WTC11 (cell line): ENCODE measurements around the gene PRR5L. TPM values are rescaled to one million over a fixed set of nuclear protein-coding genes. Genes with fewer than 3 reads are reported as not detected.
"Not testable (repeated sequence)": the region's sequence is repeated elsewhere in the genome, so short reads cannot be mapped to it uniquely, and the experiment has no call there.

Source experiments
- ATAC-seq: fragments of 200-7000 bp; cut with Tn5 transposase; 2 replicates; pipeline ENCODE4 v1.10.0; 2021; ENCODE audit warnings: mild to moderate bottlenecking, moderate library complexity
- CTCF ChIA-PET: fragments of 300-600 bp; sonication (Branson Sonifier 250); formaldehyde crosslinking; loops from one replicate; lab custom pipeline; 2021; ENCODE audit warnings: antibody characterized with exemption; lab: Charles Lee
- POLR2A ChIA-PET: fragments of 350-600 bp; sonication (Branson Sonifier 250); formaldehyde crosslinking; loops from one replicate; lab custom pipeline; 2021; ENCODE audit warnings: antibody characterized with exemption; lab: Charles Lee
- DNase-seq: peaks from one replicate; pipeline ENCODE4 v3.0.0; 2021; ENCODE audit warnings: low spot score
- H3K27ac Mint-ChIP-seq: 2 replicates; pipeline ENCODE4 v1.8.0; 2021; ENCODE audit warnings: mixed read lengths
- H3K27me3 Mint-ChIP-seq: 2 replicates; pipeline ENCODE4 v1.8.0; 2021; ENCODE audit warnings: low read depth, mild to moderate bottlenecking, moderate library complexity, mixed read lengths
- H3K36me3 Mint-ChIP-seq: 2 replicates; pipeline ENCODE4 v1.8.0; 2021; ENCODE audit warnings: mixed read lengths
- H3K4me1 Mint-ChIP-seq: 2 replicates; pipeline ENCODE4 v1.8.0; 2022; ENCODE audit warnings: mixed read lengths
- H3K4me3 Mint-ChIP-seq: 2 replicates; pipeline ENCODE4 v1.8.0; 2021; ENCODE audit warnings: mild to moderate bottlenecking, moderate library complexity, mixed read lengths
- H3K9me3 Mint-ChIP-seq: 2 replicates; pipeline ENCODE4 v1.8.0; 2021; ENCODE audit warnings: mixed read lengths
- AFF4 ChIP-seq: sonication (generic); formaldehyde crosslinking; IDR thresholded peaks from 2 replicates; pipeline ENCODE4 v1.8.1; 2023; ENCODE audit warnings: mild to moderate bottlenecking, missing genetic modification reagents, borderline replicate concordance
- CREM ChIP-seq: sonication (generic); formaldehyde crosslinking; IDR thresholded peaks from 2 replicates; pipeline ENCODE4 v1.8.1; 2022; ENCODE audit warnings: mild to moderate bottlenecking, missing genetic modification reagents, moderate library complexity
- FOXP4 ChIP-seq: sonication (generic); formaldehyde crosslinking; IDR thresholded peaks from 2 replicates; pipeline ENCODE4 v1.8.0; 2022; ENCODE audit warnings: mild to moderate bottlenecking, missing genetic modification reagents
- GTF2I ChIP-seq: fragments of 250-450 bp; sonication (Bioruptor Pico); conservative IDR thresholded peaks from 2 replicates; pipeline ENCODE4 v1.4.0; 2021; ENCODE audit warnings: mild to moderate bottlenecking
- HMGA2 ChIP-seq: fragments of 250-450 bp; sonication (Bioruptor Pico); IDR thresholded peaks from 2 replicates; pipeline ENCODE4 v1.4.0; 2021; ENCODE audit warnings: mild to moderate bottlenecking, moderate library complexity
- JAZF1 ChIP-seq: fragments of 250-450 bp; sonication (Bioruptor Pico); IDR thresholded peaks from 2 replicates; pipeline ENCODE4 v1.9.0; 2021; ENCODE audit warnings: moderate library complexity, mild to moderate bottlenecking, inconsistent platforms
- JUN ChIP-seq: sonication (generic); formaldehyde crosslinking; IDR thresholded peaks from 2 replicates; pipeline ENCODE4 v1.8.0; 2023; ENCODE audit warnings: mild to moderate bottlenecking, missing genetic modification reagents
- MLX ChIP-seq: sonication (generic); formaldehyde crosslinking; IDR thresholded peaks from 2 replicates; pipeline ENCODE4 v1.8.1; 2023; ENCODE audit warnings: mild to moderate bottlenecking, missing genetic modification reagents, moderate library complexity
- NFYB ChIP-seq: sonication (generic); formaldehyde crosslinking; conservative IDR thresholded peaks from 2 replicates; pipeline ENCODE4 v1.8.0; 2022; ENCODE audit warnings: low read depth, missing genetic modification reagents
- NR2C2 ChIP-seq: sonication (generic); formaldehyde crosslinking; IDR thresholded peaks from 2 replicates; pipeline ENCODE4 v1.8.0; 2022; ENCODE audit warnings: mild to moderate bottlenecking, missing genetic modification reagents
- TEAD1 ChIP-seq: sonication (generic); formaldehyde crosslinking; IDR thresholded peaks from 2 replicates; pipeline ENCODE4 v1.8.0; 2022; ENCODE audit warnings: mild to moderate bottlenecking, missing genetic modification reagents
- TP53 ChIP-seq: sonication (generic); formaldehyde crosslinking; IDR thresholded peaks from 2 replicates; pipeline ENCODE4 v1.8.1; 2023; ENCODE audit warnings: mild to moderate bottlenecking, missing genetic modification reagents
- USF1 ChIP-seq: sonication (generic); formaldehyde crosslinking; IDR thresholded peaks from 2 replicates; pipeline ENCODE4 v1.8.0; 2022; ENCODE audit warnings: mild to moderate bottlenecking, missing genetic modification reagents
- USF2 ChIP-seq: sonication (generic); formaldehyde crosslinking; IDR thresholded peaks from 2 replicates; pipeline ENCODE4 v1.8.1; 2023; ENCODE audit warnings: mild to moderate bottlenecking, missing genetic modification reagents, moderate library complexity
- ZNF121 ChIP-seq: sonication (generic); formaldehyde crosslinking; IDR thresholded peaks from 2 replicates; pipeline ENCODE4 v1.8.0; 2023; ENCODE audit warnings: missing genetic modification reagents
- ZNF219 ChIP-seq: sonication (generic); formaldehyde crosslinking; IDR thresholded peaks from 2 replicates; pipeline ENCODE4 v1.8.0; 2023; ENCODE audit warnings: missing genetic modification reagents, mild to moderate bottlenecking, borderline replicate concordance
- ZNF281 ChIP-seq: sonication (generic); formaldehyde crosslinking; IDR thresholded peaks from 2 replicates; pipeline ENCODE4 v1.8.0; 2023; ENCODE audit warnings: mild to moderate bottlenecking, missing genetic modification reagents
- ZNF396 ChIP-seq: fragments of 250-450 bp; sonication (Bioruptor Pico); IDR thresholded peaks from 2 replicates; pipeline ENCODE4 v1.8.0; 2021; ENCODE audit warnings: mild to moderate bottlenecking, moderate library complexity, borderline replicate concordance
- total RNA-seq: library from RNA; stranded (reverse); gene quantifications from 3 replicates; pipeline ENCODE4 v1.2.3, GENCODE V29; 2021

PRR5L gene
- total RNA-seq, 1 experiment from 2014 or later, result 3.9 TPM

- TF ChIP-seq ZNF281 (CRISPR knock-in tag) (no peak), ZNF219 (no peak), USF2 (CRISPR knock-in tag) (no peak), ZNF396 (CRISPR knock-in tag) (no peak), JUN (CRISPR knock-in tag) (no peak), USF1 (CRISPR knock-in tag) (no peak), MLX (CRISPR knock-in tag) (no peak), NR2C2 (no peak), HMGA2 (CRISPR knock-in tag) (no peak)
Measured at GRCh38 chr11:36317992-36318391, 21.9 kb downstream of the PRR5L start (continued).

- H3K27me3 Mint-ChIP-seq, DNase-seq, H3K27ac Mint-ChIP-seq, H3K4me3 Mint-ChIP-seq, ATAC-seq, H3K9me3 Mint-ChIP-seq, H3K36me3 Mint-ChIP-seq, POLR2A ChIA-PET: not testable (repeated sequence)
- CTCF ChIA-PET, result interaction anchor here (0.9 kb wide), 1 partner anchor 32 kb away, joined by 3 read pairs; no protein-coding TSS in a partner anchor
- H3K4me1 Mint-ChIP-seq, result peaks cover 29% of the 10 kb centered on the region
Measured at GRCh38 chr11:36324956-36325355, 28.9 kb downstream of the PRR5L start.

- H3K36me3 Mint-ChIP-seq, ATAC-seq, H3K27me3 Mint-ChIP-seq, H3K9me3 Mint-ChIP-seq, H3K27ac Mint-ChIP-seq, DNase-seq, POLR2A ChIA-PET, H3K4me3 Mint-ChIP-seq: not testable (repeated sequence)
- CTCF ChIA-PET, result interaction anchor here (0.9 kb wide), 1 partner anchor 33 kb away, joined by 3 read pairs; no protein-coding TSS in a partner anchor
- H3K4me1 Mint-ChIP-seq, result peaks cover 28% of the 10 kb centered on the region
Measured at GRCh38 chr11:36325403-36325802, 29.3 kb downstream of the PRR5L start.

GRCh38 chr11:36326524-36327419 lies 30.7 kb downstream of the PRR5L start:
- ChIA-PET POLR2A (no interaction called here), CTCF (interaction anchor here (0.6 to 0.9 kb wide), 2 partner anchors 152 to 504 kb away, joined by 3 read pairs; no protein-coding TSS in a partner anchor)
- Mint-ChIP-seq H3K4me3 (peak overlapping the region; percentile 14; the same call in 1 of the 2 replicates), H3K36me3 (peaks cover 5% of the 10 kb centered on the region; the same call in 1 of the 2 replicates), H3K27ac (peak overlapping the region; percentile 83), H3K27me3 (no peaks in the 10 kb centered on the region; the same call in 1 of the 2 replicates), H3K9me3 (peaks cover 8% of the 10 kb centered on the region), H3K4me1 (peaks cover 28% of the 10 kb centered on the region)
- DNase-seq, result no peak
- peak; percentile 71 for ATAC-seq
- TF ChIP-seq GTF2I (CRISPR knock-in tag), result no peak
- no peak for TF ChIP-seq TP53 (CRISPR knock-in tag)
- TF ChIP-seq ZNF121 (CRISPR knock-in tag), result no peak
- no peak for TF ChIP-seq FOXP4
- TF ChIP-seq NFYB (CRISPR knock-in tag), result no peak
- no peak for TF ChIP-seq JAZF1 (CRISPR knock-in tag)
- no peak for TF ChIP-seq HMGA2 (CRISPR knock-in tag)
- TF ChIP-seq AFF4 (CRISPR knock-in tag), result no peak
- TF ChIP-seq CREM (CRISPR knock-in tag), result no peak
- TF ChIP-seq TEAD1 (CRISPR knock-in tag), result no peak
